GM12891 (cell line): ENCODE results near the gene PSME2.

ENCODE experiments used
- POLR2A ChIP-seq: IDR thresholded peaks from 2 replicates; pipeline ENCODE4 v1.6.1; 2011; ENCODE audit warnings: low read depth, low read length, control low read depth
- POLR2AphosphoS5 ChIP-seq: IDR thresholded peaks from 2 replicates; pipeline ENCODE4 v1.6.1; 2011; ENCODE audit warnings: low read depth, low read length, control low read depth
- SPI1 ChIP-seq: IDR thresholded peaks from 2 replicates; pipeline ENCODE4 v1.6.1; 2011; ENCODE audit warnings: low read depth, low read length, control low read depth
- TAF1 ChIP-seq: IDR thresholded peaks from 2 replicates; pipeline ENCODE4 v1.6.1; 2011; ENCODE audit warnings: low read depth, low read length, control low read depth

- TF ChIP-seq POLR2A (no peak), POLR2AphosphoS5 (no peak), TAF1 (no peak), SPI1 (no peak)
These were observed 51.6 kb downstream of the PSME2 start for GRCh38 chr14:24094841-24095270.
